Testis (tissue), 2 donors: ENCODE data around the gene FHL2.

Experiments
- POLR2A ChIP-seq: fragments of 450-650 bp; IDR thresholded peaks from one replicate; pipeline ENCODE4 v1.6.1; 2017; ENCODE audit warnings: antibody characterized with exemption, mild to moderate bottlenecking, moderate library complexity
- TF ChIP-seq, protein P1 (sequence below), 3 experiments: fragments of 450-650 bp in 2 of 3; fragments of 200-600 bp in 1 of 3; sonication (generic) in 1 of 3; IDR thresholded peaks; one replicate each; pipeline ENCODE4 v1.5.1; 2016 to 2019; ENCODE audit warnings: antibody characterized with exemption in 3 of 3, mild to moderate bottlenecking in 2 of 3, moderate library complexity in 1 of 3

DNA sequence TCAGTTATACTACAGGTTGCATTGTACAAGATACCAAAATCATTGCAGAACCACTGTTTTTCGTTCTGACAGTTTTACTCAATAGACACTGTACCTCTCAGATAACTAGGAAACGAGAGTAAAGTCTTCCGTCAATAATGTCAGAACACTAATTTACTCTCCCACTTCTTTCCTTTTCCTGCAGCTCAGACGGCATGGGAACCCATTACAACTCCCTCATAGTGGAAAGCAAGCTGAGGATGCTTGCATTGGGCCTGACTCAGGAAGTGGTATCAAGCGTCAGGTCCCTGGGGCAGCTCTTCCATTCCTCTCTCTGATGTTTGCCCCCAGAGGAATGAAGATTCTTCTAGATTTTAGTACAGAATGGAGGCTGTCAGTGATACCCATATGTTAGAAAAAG lies 23.9 kb upstream of the FHL2 start:
- TF ChIP-seq, protein P1, sequence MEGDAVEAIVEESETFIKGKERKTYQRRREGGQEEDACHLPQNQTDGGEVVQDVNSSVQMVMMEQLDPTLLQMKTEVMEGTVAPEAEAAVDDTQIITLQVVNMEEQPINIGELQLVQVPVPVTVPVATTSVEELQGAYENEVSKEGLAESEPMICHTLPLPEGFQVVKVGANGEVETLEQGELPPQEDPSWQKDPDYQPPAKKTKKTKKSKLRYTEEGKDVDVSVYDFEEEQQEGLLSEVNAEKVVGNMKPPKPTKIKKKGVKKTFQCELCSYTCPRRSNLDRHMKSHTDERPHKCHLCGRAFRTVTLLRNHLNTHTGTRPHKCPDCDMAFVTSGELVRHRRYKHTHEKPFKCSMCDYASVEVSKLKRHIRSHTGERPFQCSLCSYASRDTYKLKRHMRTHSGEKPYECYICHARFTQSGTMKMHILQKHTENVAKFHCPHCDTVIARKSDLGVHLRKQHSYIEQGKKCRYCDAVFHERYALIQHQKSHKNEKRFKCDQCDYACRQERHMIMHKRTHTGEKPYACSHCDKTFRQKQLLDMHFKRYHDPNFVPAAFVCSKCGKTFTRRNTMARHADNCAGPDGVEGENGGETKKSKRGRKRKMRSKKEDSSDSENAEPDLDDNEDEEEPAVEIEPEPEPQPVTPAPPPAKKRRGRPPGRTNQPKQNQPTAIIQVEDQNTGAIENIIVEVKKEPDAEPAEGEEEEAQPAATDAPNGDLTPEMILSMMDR (IDR thresholded peaks at IDR 0.05): no peak
- no peak for TF ChIP-seq POLR2A
